HepG2 (cell line): ENCODE data around the gene SMCHD1. TPM values are rescaled to one million over a fixed set of nuclear protein-coding genes. Genes with fewer than 3 reads are reported as not detected.
A peak's percentile ranks its signal among the peaks of the same experiment; 100 is the strongest.

Experiments
- ARHGAP35 ChIP-seq: sonication (generic); formaldehyde crosslinking; IDR thresholded peaks from 2 replicates; pipeline ENCODE4 v1.9.0; 2022; ENCODE audit warnings: mild to moderate bottlenecking, inconsistent platforms, moderate library complexity, missing genetic modification reagents, borderline replicate concordance
- CREM ChIP-seq, 2 experiments: sonication (generic) in 1 of 2; formaldehyde crosslinking in 1 of 2; IDR thresholded peaks; 2 replicates each; pipeline versions ENCODE4 v1.4.0 to v1.6.1; 2016 to 2020; ENCODE audit warnings: antibody characterized with exemption in 1 of 2, mild to moderate bottlenecking in 1 of 2, missing genetic modification reagents in 1 of 2
- FOXJ3 ChIP-seq: sonication (generic); formaldehyde crosslinking; IDR thresholded peaks from 2 replicates; pipeline ENCODE4 v1.4.0; 2020; ENCODE audit warnings: missing genetic modification reagents, mild to moderate bottlenecking, borderline replicate concordance
- HNF1B ChIP-seq: sonication (generic); formaldehyde crosslinking; IDR thresholded peaks from 2 replicates; pipeline ENCODE4 v1.5.1; 2020; ENCODE audit warnings: mild to moderate bottlenecking, moderate library complexity, missing genetic modification reagents
- HOXA7 ChIP-seq: sonication (generic); formaldehyde crosslinking; IDR thresholded peaks from 2 replicates; pipeline ENCODE4 v1.8.1; 2022; ENCODE audit warnings: mild to moderate bottlenecking, missing genetic modification reagents, moderate library complexity
- KMT2A ChIP-seq: sonication (generic); formaldehyde crosslinking; IDR thresholded peaks from 2 replicates; pipeline ENCODE4 v1.4.0; 2020; ENCODE audit warnings: missing genetic modification reagents
- MEIS2 ChIP-seq: sonication (generic); formaldehyde crosslinking; IDR thresholded peaks from 2 replicates; pipeline ENCODE4 v1.9.0; 2021; ENCODE audit warnings: mild to moderate bottlenecking, missing genetic modification reagents
- NAIF1 ChIP-seq: sonication (generic); formaldehyde crosslinking; IDR thresholded peaks from 2 replicates; pipeline ENCODE4 v1.5.0; 2020; ENCODE audit warnings: mild to moderate bottlenecking, missing genetic modification reagents, borderline replicate concordance
- RFXAP ChIP-seq: sonication (generic); formaldehyde crosslinking; IDR thresholded peaks from 2 replicates; pipeline ENCODE4 v1.4.0; 2020; ENCODE audit warnings: missing genetic modification reagents, borderline replicate concordance
- SOX6 ChIP-seq, 2 experiments: fragments of 450-650 bp in 1 of 2; sonication (generic) in 1 of 2; formaldehyde crosslinking in 1 of 2; IDR thresholded peaks; 2 replicates each; pipeline versions ENCODE4 v1.4.0 to v1.6.1; 2017 to 2020; ENCODE audit warnings: antibody characterized with exemption in 1 of 2, mild to moderate bottlenecking in 1 of 2, missing genetic modification reagents in 1 of 2
- TEAD2 ChIP-seq: sonication (generic); formaldehyde crosslinking; IDR thresholded peaks from 2 replicates; pipeline ENCODE4 v1.9.0; 2021; ENCODE audit warnings: missing genetic modification reagents
- ZBTB37 ChIP-seq: sonication (generic); formaldehyde crosslinking; IDR thresholded peaks from 2 replicates; pipeline ENCODE4 v1.4.0; 2020; ENCODE audit warnings: mild to moderate bottlenecking, missing genetic modification reagents
- ZFAT ChIP-seq: sonication (generic); formaldehyde crosslinking; conservative IDR thresholded peaks from 2 replicates; pipeline ENCODE4 v1.8.1; 2023; ENCODE audit warnings: missing genetic modification reagents, inconsistent platforms
- ZNF234 ChIP-seq: sonication (generic); formaldehyde crosslinking; conservative IDR thresholded peaks from 2 replicates; pipeline ENCODE4 v1.5.1; 2020; ENCODE audit warnings: mild to moderate bottlenecking, missing genetic modification reagents
- ZNF446 ChIP-seq: sonication (generic); formaldehyde crosslinking; IDR thresholded peaks from 2 replicates; pipeline ENCODE4 v1.5.0; 2020; ENCODE audit warnings: mild to moderate bottlenecking, missing genetic modification reagents
- ZNF569 ChIP-seq: sonication (generic); formaldehyde crosslinking; IDR thresholded peaks from 2 replicates; pipeline ENCODE4 v1.5.0; 2020; ENCODE audit warnings: mild to moderate bottlenecking, missing genetic modification reagents, moderate library complexity, borderline replicate concordance
- ZNF609 ChIP-seq: sonication (generic); formaldehyde crosslinking; IDR thresholded peaks from 2 replicates; pipeline ENCODE4 v1.4.0; 2020; ENCODE audit warnings: mild to moderate bottlenecking, missing genetic modification reagents, borderline replicate concordance
- ZNF724P ChIP-seq: sonication (generic); formaldehyde crosslinking; IDR thresholded peaks from 2 replicates; pipeline ENCODE4 v1.8.0; 2022; ENCODE audit warnings: missing genetic modification reagents, borderline replicate concordance
- ZNF883 ChIP-seq: sonication (generic); formaldehyde crosslinking; IDR thresholded peaks from 2 replicates; pipeline ENCODE4 v1.5.1; 2020; ENCODE audit warnings: mild to moderate bottlenecking, missing genetic modification reagents; ENCODE audit errors: not compliant biosample characterization
- ZSCAN22 ChIP-seq: sonication (generic); formaldehyde crosslinking; IDR thresholded peaks from 2 replicates; pipeline ENCODE4 v1.4.0; 2020; ENCODE audit warnings: mild to moderate bottlenecking, missing genetic modification reagents
- polyA plus RNA-seq, 8 experiments: library from polyadenylated mRNA; depleted of rRNA in 3 of 8; stranded (reverse) in 7 of 8; unstranded in 1 of 8; fragments of >200 nt; fragmentation: Illumina TruSeq in 4 of 8; extraction: Trizol in 4 of 8; gene quantifications; 2 replicates each; pipeline versions ENCODE4 v1.2.1 to v1.2.3, GENCODE V29; 2011 to 2016; ENCODE audit warnings: low read depth in 4 of 8, missing spikeins in 1 of 8, mixed read lengths in 1 of 8; ENCODE audit not compliant: insufficient read depth in 1 of 8
- total RNA-seq, 5 experiments: library from RNA; depleted of rRNA; stranded (reverse); fragments of >200 nt; fragmentation: Illumina TruSeq; extraction: Trizol; gene quantifications; 2 replicates each; pipeline ENCODE4 v1.2.3, GENCODE V29; 2016; ENCODE audit warnings: low read depth in 1 of 5

SMCHD1 gene
- total and polyA plus RNA-seq, 2 of the 13 experiments (the other 11 are each of a cell fraction or from before 2014, with no cell fraction given): 21.4 to 93.6 TPM

GRCh38 chr18:2655954-2656236 lies 369 bp downstream of the SMCHD1 start (continued):
- TF ChIP-seq ZNF724P (no peak), ARHGAP35 (CRISPR knock-in tag) (no peak), CREM (IDR thresholded peaks at IDR 0.05) (no peak), CREM (CRISPR knock-in tag; IDR thresholded peaks at IDR 0.05) (no peak), ZNF234 (no peak; the same call in 1 of the 2 replicates), FOXJ3 (CRISPR knock-in tag) (0 out of 2 replicates have a peak, but pooled peaks have one; percentile 7), ZNF569 (CRISPR knock-in tag) (no peak), ZSCAN22 (CRISPR knock-in tag) (no peak), ZNF446 (no peak), ZNF609 (CRISPR knock-in tag) (no peak), HOXA7 (no peak), ZBTB37 (CRISPR knock-in tag) (no peak), ZFAT (CRISPR knock-in tag) (no peak), MEIS2 (CRISPR knock-in tag) (no peak), RFXAP (no peak), ZNF883 (CRISPR knock-in tag) (no peak), HNF1B (no peak), NAIF1 (CRISPR knock-in tag) (no peak), SOX6 (IDR thresholded peaks at IDR 0.05) (no peak), SOX6 (CRISPR knock-in tag; IDR thresholded peaks at IDR 0.05) (no peak), KMT2A (CRISPR knock-in tag) (no peak), TEAD2 (CRISPR knock-in tag) (no peak)
